Duodenal mucosa (tissue), 2 donors: ENCODE results near the gene MMADHC.

Experiments
- H3K27ac ChIP-seq: one replicate; pipeline ENCODE4 v1.7.0; 2013; ENCODE audit warnings: low read depth, low read length
- H3K27me3 ChIP-seq, 2 donors: one replicate each; pipeline ENCODE4 v1.7.0; 2013; ENCODE audit warnings: low read length in 2 of 2, control low read depth in 1 of 2; ENCODE audit not compliant: insufficient read depth in 2 of 2, control insufficient read depth in 1 of 2
- H3K36me3 ChIP-seq, 2 donors: one replicate each; pipeline ENCODE4 v1.7.0; 2013; ENCODE audit warnings: low read length in 2 of 2, control low read depth in 1 of 2; ENCODE audit not compliant: insufficient read depth in 2 of 2, control insufficient read depth in 1 of 2
- H3K4me1 ChIP-seq, 2 donors: one replicate each; pipeline ENCODE4 v1.7.0; 2013; ENCODE audit warnings: low read length in 2 of 2, control low read depth in 1 of 2; ENCODE audit not compliant: insufficient read depth in 2 of 2, control insufficient read depth in 1 of 2
- H3K4me3 ChIP-seq, 2 donors: one replicate each; pipeline ENCODE4 v1.7.0; 2013; ENCODE audit warnings: low read length in 2 of 2, low read depth in 1 of 2
- H3K9ac ChIP-seq, 2 donors: one replicate each; pipeline ENCODE4 v1.7.0; 2013; ENCODE audit warnings: low read length in 2 of 2, low read depth in 1 of 2
- H3K9me3 ChIP-seq, 2 donors: one replicate each; pipeline ENCODE4 v1.7.0; 2013; ENCODE audit warnings: low read length in 2 of 2, control low read depth in 1 of 2; ENCODE audit not compliant: control insufficient read depth in 1 of 2

The MMADHC gene

DNA sequence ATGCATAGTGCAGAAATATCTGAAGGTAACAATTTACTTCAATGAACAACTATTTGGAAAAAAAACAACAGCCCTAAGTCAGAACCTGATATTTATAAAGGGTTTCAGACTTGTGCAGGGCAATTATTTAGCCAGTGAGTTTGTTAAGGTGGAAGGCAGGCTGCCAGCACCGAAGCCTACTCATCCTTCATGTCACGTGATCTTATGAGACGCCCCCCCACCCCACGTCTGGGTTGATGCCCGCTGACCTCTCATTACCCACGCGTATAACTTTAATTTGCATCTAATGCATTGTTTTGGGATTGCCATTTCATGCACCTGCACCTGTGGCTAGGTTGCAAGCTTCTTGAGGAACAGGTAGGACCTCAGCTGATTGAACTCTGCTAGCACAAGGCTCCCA, 52.9 kb downstream of the MMADHC start:
- Histone ChIP-seq H3K4me3 (no peak overlapping the region), H3K36me3 (no peaks in the 10 kb centered on the region), H3K4me1 (no peaks in the 10 kb centered on the region), H3K27ac (no peak overlapping the region), H3K9me3 (no peaks in the 10 kb centered on the region), H3K27me3 (no peaks in the 10 kb centered on the region), H3K9ac (no peak overlapping the region)

DNA sequence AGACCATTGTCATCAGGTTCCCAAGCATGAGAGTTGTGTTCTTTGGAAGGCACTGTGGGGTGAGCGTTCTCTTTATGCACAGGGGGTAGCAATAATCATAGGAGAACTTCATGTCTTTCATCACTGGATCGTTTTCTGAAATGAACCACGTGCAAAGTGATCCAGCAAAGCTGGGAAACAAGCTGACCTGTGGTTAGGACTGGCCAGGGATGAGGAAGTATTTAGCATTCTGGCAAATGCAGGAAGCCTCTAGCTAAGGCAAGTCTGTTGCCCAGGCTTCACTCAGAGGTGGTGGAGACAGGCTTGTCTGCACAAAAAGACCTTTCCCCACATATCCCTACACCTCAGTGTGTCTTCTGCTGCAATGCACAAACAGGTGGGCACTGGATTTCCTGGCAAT, 58.6 kb downstream of the MMADHC start:
- H3K27me3 ChIP-seq = no peaks in the 10 kb centered on the region
- H3K9me3 ChIP-seq = no peaks in the 10 kb centered on the region
- no peak overlapping the region for H3K9ac ChIP-seq
- no peaks in the 10 kb centered on the region for H3K36me3 ChIP-seq
- no peak overlapping the region for H3K4me3 ChIP-seq
- no peak overlapping the region for H3K27ac ChIP-seq
- H3K4me1 ChIP-seq = no peaks in the 10 kb centered on the region

DNA sequence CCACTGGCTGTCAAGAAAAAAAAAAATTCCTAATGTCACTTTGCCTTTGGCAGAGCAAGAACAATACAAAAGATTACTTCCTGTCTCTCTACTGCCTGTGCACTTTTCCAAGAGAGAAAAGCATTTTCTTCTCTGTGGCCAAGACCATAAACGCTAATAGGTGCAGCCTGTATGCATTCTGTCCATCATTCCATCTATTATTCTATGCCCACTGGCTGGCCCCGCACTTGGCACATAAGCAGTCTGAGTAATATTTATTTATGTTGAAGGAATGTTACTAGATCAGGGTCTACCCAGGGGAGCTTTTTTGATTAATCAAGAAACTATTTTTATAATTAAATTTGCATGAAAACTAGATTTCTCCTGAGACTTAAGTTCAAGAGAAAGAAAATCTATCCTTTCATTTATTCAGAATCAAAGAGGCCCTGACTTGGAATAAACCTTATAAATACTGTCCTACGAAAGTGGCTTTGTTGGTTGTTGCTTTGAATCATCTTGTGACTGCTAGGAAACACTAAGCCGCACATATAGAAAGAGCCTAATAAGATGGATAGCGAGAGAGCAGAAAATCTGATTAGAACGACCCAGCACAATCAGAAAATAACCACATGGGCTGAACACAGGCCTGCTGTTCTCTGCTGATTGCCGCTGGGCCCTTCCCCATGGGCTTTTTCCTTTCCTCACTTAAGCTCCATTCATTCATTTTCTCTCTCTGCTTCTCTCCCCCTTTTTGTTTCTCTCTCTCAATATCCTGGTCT, 59.4 kb downstream of the MMADHC start:
- no peak overlapping the region for H3K9ac ChIP-seq

DNA sequence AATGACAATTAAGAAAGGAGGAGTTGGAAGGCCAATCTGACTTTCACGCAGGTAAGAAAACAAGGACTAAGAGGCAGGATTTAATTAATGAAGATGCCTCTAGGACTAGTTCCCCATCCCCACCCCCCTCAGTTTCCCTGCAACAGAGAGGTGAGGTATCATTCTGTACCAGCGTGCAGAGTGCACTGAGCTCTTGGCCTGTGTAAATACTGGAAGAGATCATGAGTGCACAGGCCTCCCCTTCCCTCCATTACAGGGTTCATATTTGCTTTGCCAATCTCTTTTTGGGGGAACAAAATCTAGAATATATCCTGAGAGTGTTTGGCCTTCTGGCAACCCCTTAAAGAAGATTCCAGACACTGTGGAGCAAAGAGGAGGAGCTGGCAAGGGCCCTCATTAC, 60.9 kb downstream of the MMADHC start:
- Histone ChIP-seq H3K27ac (no peak overlapping the region), H3K27me3 (no peaks in the 10 kb centered on the region), H3K36me3 (no peaks in the 10 kb centered on the region), H3K4me1 (no peaks in the 10 kb centered on the region), H3K9me3 (no peaks in the 10 kb centered on the region), H3K9ac (no peak overlapping the region), H3K4me3 (no peak overlapping the region)

More for the DNA sequence above, 59.4 kb downstream of the MMADHC start:
- Histone ChIP-seq H3K4me1 (no peaks in the 10 kb centered on the region), H3K27me3 (no peaks in the 10 kb centered on the region), H3K4me3 (no peak overlapping the region), H3K36me3 (no peaks in the 10 kb centered on the region), H3K9me3 (no peaks in the 10 kb centered on the region), H3K27ac (no peak overlapping the region)

DNA sequence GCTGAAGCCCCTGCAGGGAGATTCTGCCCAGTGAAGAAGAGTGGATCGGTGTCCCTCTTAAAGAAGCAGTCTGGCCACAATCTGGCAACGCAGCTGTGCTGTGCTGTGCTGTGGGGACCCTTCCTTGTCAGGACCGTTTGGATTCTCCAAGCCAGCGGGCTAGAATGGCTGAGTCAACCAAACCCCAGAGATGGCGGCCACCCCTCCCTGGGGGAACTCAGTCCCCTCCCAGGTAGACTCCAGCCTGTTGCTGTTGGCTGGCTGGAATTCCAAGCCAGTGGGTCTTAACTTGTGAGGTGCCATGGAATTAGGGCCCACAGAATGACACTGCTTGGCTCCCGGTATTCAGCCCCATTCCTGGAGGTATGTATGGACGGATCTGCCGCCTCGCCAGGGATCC, 62.3 kb downstream of the MMADHC start:
- Histone ChIP-seq H3K27me3 (no peaks in the 10 kb centered on the region), H3K9me3 (no peaks in the 10 kb centered on the region)

More for the DNA sequence above, 62.3 kb downstream of the MMADHC start:
- Histone ChIP-seq H3K4me1 (no peaks in the 10 kb centered on the region), H3K36me3 (no peaks in the 10 kb centered on the region), H3K27ac (no peak overlapping the region), H3K9ac (no peak overlapping the region), H3K4me3 (no peak overlapping the region)
